Colonic mucosa (tissue), 4 donors: Measurements from ENCODE around the gene RPS3. TPM values are rescaled to one million over a fixed set of nuclear protein-coding genes. Genes with fewer than 3 reads are reported as not detected.

Source experiments
- DNase-seq: peaks from one replicate; pipeline ENCODE4 v3.0.0-alpha.2; 2020
- H3K27ac ChIP-seq: fragments of 200-600 bp; one replicate; pipeline ENCODE4 v1.8.0; 2021
- H3K27me3 ChIP-seq: fragments of 200-600 bp; one replicate; pipeline ENCODE4 v1.8.0; 2021
- H3K36me3 ChIP-seq: fragments of 200-600 bp; one replicate; pipeline ENCODE4 v1.8.0; 2021
- H3K4me1 ChIP-seq: fragments of 200-600 bp; one replicate; pipeline ENCODE4 v1.8.0; 2021; ENCODE audit warnings: mild to moderate bottlenecking
- H3K4me3 ChIP-seq: fragments of 200-600 bp; one replicate; pipeline ENCODE4 v1.8.0; 2021
- H3K9ac ChIP-seq, 2 donors: one replicate each; pipeline ENCODE4 v1.7.0; 2013; ENCODE audit warnings: control low read depth in 2 of 2, low read depth in 2 of 2, low read length in 2 of 2
- H3K9me3 ChIP-seq: fragments of 200-600 bp; one replicate; pipeline ENCODE4 v1.8.0; 2021
- intact Hi-C: fragments of 100-400 bp; cut with DNase I; formaldehyde crosslinking; loops from one replicate; pipeline ENCODE4 v1.14.1; 2022
- total RNA-seq, 2 donors: library from RNA; stranded (reverse); fragmentation: NEBNext Ultra II Directional in 1 of 2; extraction: Animal tissue kit (Norgen Biotek cat#: 25700) in 1 of 2; gene quantifications; one replicate each; pipeline ENCODE4 v1.2.1, GENCODE V29; 2021
- TF ChIP-seq, protein P1 (sequence below): fragments of 200-600 bp; IDR thresholded peaks from one replicate; pipeline ENCODE4 v1.8.0; 2022; ENCODE audit warnings: antibody characterized with exemption, mild to moderate bottlenecking
- donor health status: healthy.
- donor health status: DM: no; HTN: no; CAD: no.
- donor health status: DM: no; HTN: no; CAD: no.

RPS3 gene
- total RNA-seq = 1,000 to 10,000 TPM; 2,133 to 2,596 TPM

DNA sequence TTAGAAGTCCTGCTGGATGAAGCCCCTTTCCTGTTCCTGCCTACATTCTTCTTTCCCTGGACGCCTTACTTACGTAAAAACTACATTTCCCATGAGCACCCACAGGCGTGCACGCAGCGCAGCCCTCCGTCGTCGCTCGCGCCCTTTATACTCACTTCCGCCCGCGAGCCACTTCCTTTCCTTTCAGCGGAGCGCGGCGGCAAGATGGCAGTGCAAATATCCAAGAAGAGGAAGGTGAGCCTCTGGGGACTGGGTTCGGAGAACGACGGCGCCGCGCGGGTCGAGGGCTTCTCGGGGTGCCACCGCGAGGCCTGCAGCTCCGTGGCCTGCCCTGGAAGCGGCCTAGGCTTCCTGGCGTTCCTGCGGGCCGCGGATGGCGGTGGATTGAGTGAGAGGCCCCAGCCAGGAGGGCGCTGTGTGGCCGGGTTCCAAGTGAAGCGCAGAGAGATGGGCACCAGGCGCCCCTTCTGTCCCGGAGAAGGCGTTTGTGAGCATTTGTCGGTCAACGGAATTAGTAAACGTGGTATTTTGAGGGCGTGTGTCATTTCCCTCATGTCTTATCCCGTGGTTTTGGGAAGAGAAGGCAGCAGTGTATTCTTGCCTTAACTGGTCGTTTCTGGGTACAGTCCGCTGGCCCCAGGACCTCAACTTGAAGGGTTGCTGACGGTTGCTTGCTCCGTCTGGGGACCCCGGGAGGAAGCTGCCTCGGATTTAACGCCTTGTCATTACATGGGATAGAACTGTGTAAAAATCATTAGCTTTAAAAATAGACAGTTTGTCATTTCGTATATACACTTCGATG, at the start of gene RPS3:
TSS of gene RPS3 (plus strand) at position 175 of the 802 bp plus-strand sequence. CDS start at position 205, 30 bp downstream.
- Histone ChIP-seq H3K4me3 (peak within 1 kb of the TSS; percentile 68), H3K9me3 (no peaks in the 10 kb centered on the region), H3K27ac (peak within 1 kb of the TSS; percentile 90), H3K4me1 (peaks cover 6% of the 10 kb centered on the region), H3K27me3 (no peaks in the 10 kb centered on the region), H3K9ac (peak within 1 kb of the TSS; percentile 90 to 100), H3K36me3 (peaks cover 10% of the 10 kb centered on the region)
- DNase-seq = peak; percentile 92
- intact Hi-C loops = loop anchor here (10.0 kb wide), 1 partner anchor 45 kb away; no protein-coding TSS in a partner anchor
- TF ChIP-seq, protein P1, sequence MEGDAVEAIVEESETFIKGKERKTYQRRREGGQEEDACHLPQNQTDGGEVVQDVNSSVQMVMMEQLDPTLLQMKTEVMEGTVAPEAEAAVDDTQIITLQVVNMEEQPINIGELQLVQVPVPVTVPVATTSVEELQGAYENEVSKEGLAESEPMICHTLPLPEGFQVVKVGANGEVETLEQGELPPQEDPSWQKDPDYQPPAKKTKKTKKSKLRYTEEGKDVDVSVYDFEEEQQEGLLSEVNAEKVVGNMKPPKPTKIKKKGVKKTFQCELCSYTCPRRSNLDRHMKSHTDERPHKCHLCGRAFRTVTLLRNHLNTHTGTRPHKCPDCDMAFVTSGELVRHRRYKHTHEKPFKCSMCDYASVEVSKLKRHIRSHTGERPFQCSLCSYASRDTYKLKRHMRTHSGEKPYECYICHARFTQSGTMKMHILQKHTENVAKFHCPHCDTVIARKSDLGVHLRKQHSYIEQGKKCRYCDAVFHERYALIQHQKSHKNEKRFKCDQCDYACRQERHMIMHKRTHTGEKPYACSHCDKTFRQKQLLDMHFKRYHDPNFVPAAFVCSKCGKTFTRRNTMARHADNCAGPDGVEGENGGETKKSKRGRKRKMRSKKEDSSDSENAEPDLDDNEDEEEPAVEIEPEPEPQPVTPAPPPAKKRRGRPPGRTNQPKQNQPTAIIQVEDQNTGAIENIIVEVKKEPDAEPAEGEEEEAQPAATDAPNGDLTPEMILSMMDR = no peak

DNA sequence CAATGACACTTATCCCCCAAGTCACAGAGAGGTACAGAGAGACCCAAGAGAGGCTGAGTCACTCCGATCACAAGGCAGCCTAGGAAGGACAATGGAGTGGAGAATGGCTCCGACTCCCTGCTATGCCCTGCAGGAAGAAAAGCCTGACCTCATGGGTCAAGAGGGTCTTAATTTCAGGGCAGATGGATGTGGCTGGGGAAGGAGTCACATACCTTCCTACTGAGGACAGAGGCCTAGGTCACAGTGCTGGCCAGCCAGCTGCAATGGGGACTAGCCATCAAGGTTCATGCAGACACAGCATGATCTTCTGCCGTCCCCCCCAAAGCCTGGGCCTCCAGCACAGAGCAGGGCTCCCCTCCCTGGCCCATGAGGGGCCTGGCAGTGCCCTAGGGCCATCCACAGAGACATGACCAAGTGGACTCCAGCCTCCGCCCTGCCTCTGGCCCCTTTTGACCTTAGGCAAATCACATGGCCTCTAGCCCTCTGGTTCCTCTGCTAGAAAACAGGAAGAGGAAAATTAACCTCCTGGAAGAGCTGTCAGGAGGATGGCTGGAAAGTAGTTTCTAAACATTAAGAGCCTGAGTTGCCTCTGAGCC, 49.7 kb upstream of the RPS3 start:
- TF ChIP-seq, protein P1 = no peak
- peak; percentile 64 for DNase-seq
- H3K27me3 ChIP-seq = no peaks in the 10 kb centered on the region
- H3K9me3 ChIP-seq = no peaks in the 10 kb centered on the region
- H3K36me3 ChIP-seq = no peaks in the 10 kb centered on the region
- peak overlapping the region; percentile 85 to 96 for H3K9ac ChIP-seq
- H3K4me3 ChIP-seq = peak overlapping the region; percentile 65
- peak overlapping the region; percentile 85 for H3K27ac ChIP-seq
- H3K4me1 ChIP-seq = peaks cover 35% of the 10 kb centered on the region
- intact Hi-C loops = no loop called here

DNA sequence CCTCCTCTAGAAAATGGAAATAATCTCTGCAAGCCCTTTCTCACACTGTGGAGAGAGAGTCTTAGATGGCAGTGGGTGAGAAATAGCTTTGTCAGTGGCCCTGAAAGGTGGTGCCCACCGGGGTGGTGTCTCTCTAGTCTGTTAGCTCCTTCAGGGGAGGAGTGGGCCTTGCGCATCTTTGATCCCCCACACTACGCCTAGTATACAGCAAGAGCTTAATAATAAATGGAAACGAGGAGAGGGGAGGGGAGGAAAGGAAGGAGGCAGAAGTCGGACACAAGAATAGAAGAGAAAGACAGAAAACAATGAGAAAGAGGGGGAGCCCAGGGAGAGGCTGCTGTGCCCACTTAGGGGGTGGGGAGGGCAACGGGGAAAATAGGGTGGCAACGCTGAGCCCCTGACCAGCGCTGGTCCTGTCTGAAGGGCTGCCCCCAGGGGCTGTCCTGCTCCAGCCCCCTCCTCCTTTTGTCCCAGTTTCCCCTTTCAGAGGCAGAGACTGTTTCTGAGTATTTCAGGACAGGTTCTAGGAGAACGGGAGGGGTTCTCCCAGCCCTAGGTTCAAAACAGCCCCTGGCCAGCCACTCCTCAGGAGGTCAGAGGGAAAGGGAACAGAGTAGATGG, 49.1 kb upstream of the RPS3 start:
- no peaks in the 10 kb centered on the region for H3K36me3 ChIP-seq
- H3K27ac ChIP-seq = peak overlapping the region; percentile 85
- no peaks in the 10 kb centered on the region for H3K9me3 ChIP-seq
- TF ChIP-seq, protein P1 = no peak
- no peak for DNase-seq
- H3K4me1 ChIP-seq = peaks cover 29% of the 10 kb centered on the region
- H3K27me3 ChIP-seq = no peaks in the 10 kb centered on the region
- intact Hi-C loops = no loop called here
- H3K9ac ChIP-seq = peak overlapping the region; percentile 85 to 96
- peak overlapping the region; percentile 65 for H3K4me3 ChIP-seq

DNA sequence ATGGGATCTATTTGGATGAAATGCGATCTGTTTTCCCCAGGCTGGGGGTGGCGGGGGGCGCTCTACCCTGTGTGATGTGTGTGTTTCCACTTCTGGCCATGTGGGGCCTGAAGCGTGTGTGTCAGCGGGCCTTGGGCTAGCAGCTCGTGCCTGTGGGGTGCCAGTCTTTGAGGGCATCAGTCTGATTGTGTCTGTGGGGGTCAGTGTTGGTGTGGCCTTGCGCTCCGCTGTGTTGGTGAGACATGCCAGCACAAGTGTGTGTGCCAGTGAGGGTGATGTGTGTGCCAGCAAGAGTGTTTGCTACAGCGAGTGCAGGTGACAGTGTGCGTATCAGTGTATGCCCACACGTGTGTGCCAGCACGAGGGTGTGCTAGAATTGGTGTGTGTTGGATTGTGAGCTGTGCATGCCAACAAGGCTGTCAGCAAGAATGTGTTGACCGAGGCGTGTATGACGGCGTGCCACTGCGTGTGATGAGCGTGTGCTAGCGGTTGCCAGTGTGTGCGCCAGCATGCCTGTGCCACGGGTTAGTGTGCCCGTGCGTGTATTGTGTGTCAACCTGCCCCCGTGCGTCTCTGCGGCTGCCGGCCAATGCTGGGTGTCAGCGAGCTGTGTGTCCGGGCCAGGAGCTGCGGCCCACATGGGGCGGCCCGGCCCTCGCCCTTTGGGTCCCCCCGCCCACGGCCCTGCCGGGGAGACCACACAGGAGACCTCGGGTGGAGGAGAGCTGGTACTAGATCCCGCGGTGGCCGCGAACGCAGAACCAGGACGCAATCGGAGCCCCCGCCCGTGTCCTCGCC, 48.4 kb upstream of the RPS3 start:
- TF ChIP-seq, protein P1 = no peak
- H3K9ac ChIP-seq = peak overlapping the region; percentile 85 to 96
- H3K27ac ChIP-seq = peak overlapping the region; percentile 85
- DNase-seq = peak; percentile 72
- no peaks in the 10 kb centered on the region for H3K36me3 ChIP-seq
- peaks cover 28% of the 10 kb centered on the region for H3K4me1 ChIP-seq
- intact Hi-C loops = no loop called here
- H3K4me3 ChIP-seq = peak overlapping the region; percentile 65
- no peaks in the 10 kb centered on the region for H3K27me3 ChIP-seq
- no peaks in the 10 kb centered on the region for H3K9me3 ChIP-seq

DNA sequence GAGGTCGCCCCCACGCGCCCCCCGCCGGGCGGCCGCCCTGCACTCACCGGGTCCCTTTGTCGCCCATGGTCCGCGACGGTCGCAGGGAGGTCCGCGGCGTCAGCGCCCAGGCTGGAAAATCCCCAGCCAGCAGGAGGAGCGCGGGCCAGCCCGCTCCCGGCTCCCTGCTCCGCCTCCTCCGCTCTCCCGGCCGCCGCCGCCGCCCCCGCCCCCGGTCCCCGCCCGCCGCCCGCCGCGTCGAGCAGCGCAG, 47.9 kb upstream of the RPS3 start, which contains the start of gene ARRB1:
TSS of gene ARRB1 (minus strand) at position 121 of the 250 bp plus-strand sequence. CDS start at position 67, 54 bp downstream.
- Histone ChIP-seq H3K4me3 (peak within 1 kb of the TSS; percentile 65), H3K27me3 (no peaks in the 10 kb centered on the region), H3K27ac (peak within 1 kb of the TSS; percentile 85), H3K9ac (peak within 1 kb of the TSS; percentile 85 to 96), H3K36me3 (no peaks in the 10 kb centered on the region), H3K4me1 (peaks cover 28% of the 10 kb centered on the region), H3K9me3 (no peaks in the 10 kb centered on the region)
- no peak for DNase-seq
- TF ChIP-seq, protein P1 = no peak
- intact Hi-C loops = no loop called here
